GM18861 (cell line): ENCODE data around the gene SNHG17.

ENCODE experiments used
- ATAC-seq: cut with Tn5 transposase; IDR thresholded peaks from one replicate; pipeline ENCODE4 v1.9.1; 2021; ENCODE audit not compliant: unreplicated experiment

SNHG17 gene

GRCh38 chr20:38377039-38377685 is 58.0 kb downstream of the SNHG17 start:
- no peak for ATAC-seq

GRCh38 chr20:38373898-38374297 is 61.2 kb downstream of the SNHG17 start:
- ATAC-seq: no peak

- ATAC-seq: no peak
Observed at GRCh38 chr20:38373231-38373867, 61.8 kb downstream of the SNHG17 start.

GRCh38 chr20:38372806-38373205 is 62.3 kb downstream of the SNHG17 start:
- ATAC-seq: no peak
